ENCODE results near the gene APBA1. TPM values are rescaled to one million over a fixed set of nuclear protein-coding genes. Genes with fewer than 3 reads are reported as not detected.

APBA1 gene
- total RNA-seq, 2 experiments from 2014 or later: 0.47 to 1.4 TPM

DNA sequence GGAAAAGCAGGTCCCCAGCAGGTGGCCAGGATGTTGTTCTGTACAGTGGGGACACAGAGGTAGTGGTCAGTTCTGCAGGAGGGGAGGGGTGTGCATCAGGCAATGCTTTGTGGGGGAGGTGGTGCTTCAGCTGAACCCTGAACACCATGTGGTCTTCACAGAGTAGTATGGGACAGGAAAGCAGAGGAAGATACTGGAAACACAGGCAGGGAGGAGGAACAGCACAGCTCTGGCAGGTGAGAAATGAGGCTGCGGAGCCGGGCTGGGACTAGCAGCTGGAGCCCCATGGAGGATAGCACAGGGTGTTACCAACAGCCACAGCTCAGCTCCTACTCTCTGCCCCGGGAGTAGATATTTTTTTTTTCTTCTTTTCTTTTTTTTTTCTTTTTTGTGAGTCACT is 185.7 kb downstream of the APBA1 start:
- no peak overlapping the region for H3K27ac Mint-ChIP-seq
- H3K4me3 Mint-ChIP-seq: no peak overlapping the region
- no peaks in the 10 kb centered on the region for H3K9me3 Mint-ChIP-seq
- no peak overlapping the region for H3K27ac ChIP-seq (ENCODE audit: low read depth in 1 of 2, low read length in 2 of 2)
- ChIA-PET CTCF (no interaction called here), POLR2A (no interaction called here)
- H3K36me3 ChIP-seq (ENCODE audit: insufficient read depth, low read length): no peaks in the 10 kb centered on the region
- peaks cover 6% of the 10 kb centered on the region for H3K4me1 ChIP-seq (ENCODE audit: insufficient read depth, low read length)
- H3K4me3 ChIP-seq (ENCODE audit: low read length): no peak overlapping the region
- intact Hi-C loops (cut with DNase I, micrococcal nuclease): no loop called here
- no peaks in the 10 kb centered on the region for H3K36me3 Mint-ChIP-seq (ENCODE audit: low read depth)
- no peak for ATAC-seq (ENCODE audit: poor library complexity)
- TF ChIP-seq, protein P1, sequence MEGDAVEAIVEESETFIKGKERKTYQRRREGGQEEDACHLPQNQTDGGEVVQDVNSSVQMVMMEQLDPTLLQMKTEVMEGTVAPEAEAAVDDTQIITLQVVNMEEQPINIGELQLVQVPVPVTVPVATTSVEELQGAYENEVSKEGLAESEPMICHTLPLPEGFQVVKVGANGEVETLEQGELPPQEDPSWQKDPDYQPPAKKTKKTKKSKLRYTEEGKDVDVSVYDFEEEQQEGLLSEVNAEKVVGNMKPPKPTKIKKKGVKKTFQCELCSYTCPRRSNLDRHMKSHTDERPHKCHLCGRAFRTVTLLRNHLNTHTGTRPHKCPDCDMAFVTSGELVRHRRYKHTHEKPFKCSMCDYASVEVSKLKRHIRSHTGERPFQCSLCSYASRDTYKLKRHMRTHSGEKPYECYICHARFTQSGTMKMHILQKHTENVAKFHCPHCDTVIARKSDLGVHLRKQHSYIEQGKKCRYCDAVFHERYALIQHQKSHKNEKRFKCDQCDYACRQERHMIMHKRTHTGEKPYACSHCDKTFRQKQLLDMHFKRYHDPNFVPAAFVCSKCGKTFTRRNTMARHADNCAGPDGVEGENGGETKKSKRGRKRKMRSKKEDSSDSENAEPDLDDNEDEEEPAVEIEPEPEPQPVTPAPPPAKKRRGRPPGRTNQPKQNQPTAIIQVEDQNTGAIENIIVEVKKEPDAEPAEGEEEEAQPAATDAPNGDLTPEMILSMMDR (IDR thresholded peaks at IDR 0.05): no peak
- DNase-seq: no peak
- no peaks in the 10 kb centered on the region for H3K27me3 ChIP-seq (ENCODE audit: control insufficient read depth in 1 of 2, insufficient read depth in 2 of 2, low read length in 2 of 2)
- H3K4me1 Mint-ChIP-seq (ENCODE audit: low read depth): no peaks in the 10 kb centered on the region
- no peaks in the 10 kb centered on the region for H3K9me3 ChIP-seq (ENCODE audit: control insufficient read depth in 1 of 2, insufficient read depth in 1 of 2, low read length in 2 of 2)
- no peaks in the 10 kb centered on the region for H3K27me3 Mint-ChIP-seq

- H3K4me1 Mint-ChIP-seq (ENCODE audit: low read depth): no peaks in the 10 kb centered on the region
- Histone ChIP-seq H3K4me1 (ENCODE audit: insufficient read depth, low read length) (peaks cover 6% of the 10 kb centered on the region), H3K27ac (ENCODE audit: low read depth in 1 of 2, low read length in 2 of 2) (no peak overlapping the region), H3K4me3 (ENCODE audit: low read length) (no peak overlapping the region), H3K36me3 (ENCODE audit: insufficient read depth, low read length) (no peaks in the 10 kb centered on the region), H3K27me3 (ENCODE audit: control insufficient read depth in 1 of 2, insufficient read depth in 2 of 2, low read length in 2 of 2) (no peaks in the 10 kb centered on the region), H3K9me3 (ENCODE audit: control insufficient read depth in 1 of 2, insufficient read depth in 1 of 2, low read length in 2 of 2) (no peaks in the 10 kb centered on the region)
- no peaks in the 10 kb centered on the region for H3K27me3 Mint-ChIP-seq
- no peaks in the 10 kb centered on the region for H3K9me3 Mint-ChIP-seq
- ChIA-PET CTCF (no interaction called here), POLR2A (interaction anchor here (0.5 kb wide), 1 partner anchor 21 kb away, joined by 3 read pairs; no protein-coding TSS in a partner anchor)
- ATAC-seq (ENCODE audit: poor library complexity): peak; percentile 39
- intact Hi-C loops (cut with DNase I, micrococcal nuclease): no loop called here
- TF ChIP-seq, protein P1 (IDR thresholded peaks at IDR 0.05): no peak
- no peak overlapping the region for H3K27ac Mint-ChIP-seq
- H3K4me3 Mint-ChIP-seq: no peak overlapping the region
- no peaks in the 10 kb centered on the region for H3K36me3 Mint-ChIP-seq (ENCODE audit: low read depth)
- peak in 3 of 14 experiments; percentile 26 to 57 (median 27) for DNase-seq
Measured at GRCh38 chr9:69485466-69485865, 186.7 kb downstream of the APBA1 start.

DNA sequence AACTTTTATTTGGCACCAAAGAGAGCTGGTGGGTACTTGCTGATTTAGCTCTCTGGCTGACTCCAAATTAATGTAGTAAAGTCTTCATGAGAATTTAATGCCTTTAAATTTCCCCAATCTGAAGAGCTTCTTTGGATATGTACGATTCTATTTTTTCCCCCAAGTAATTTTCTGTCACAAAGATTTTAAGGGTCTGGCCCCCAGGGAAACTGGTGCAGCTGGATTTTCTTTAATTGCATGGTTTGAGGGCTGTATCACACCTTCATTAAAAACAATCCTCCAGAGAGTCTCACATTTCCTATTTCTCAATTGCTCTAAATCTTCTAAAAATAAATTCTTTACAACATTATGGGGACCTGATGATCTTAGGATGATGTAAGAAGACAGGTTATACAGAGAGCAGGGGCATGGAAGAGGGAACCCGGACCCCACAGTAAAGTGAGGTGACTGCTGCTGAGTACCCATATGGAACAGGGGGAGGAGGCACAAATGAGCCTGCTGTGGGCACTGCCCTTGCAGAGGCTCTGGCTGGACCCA is 188.2 kb downstream of the APBA1 start:
- H3K36me3 Mint-ChIP-seq (ENCODE audit: low read depth): no peaks in the 10 kb centered on the region
- H3K27me3 ChIP-seq (ENCODE audit: control insufficient read depth in 1 of 2, insufficient read depth in 2 of 2, low read length in 2 of 2): no peaks in the 10 kb centered on the region
- DNase-seq: no peak
- no peaks in the 10 kb centered on the region for H3K27me3 Mint-ChIP-seq
- H3K27ac ChIP-seq (ENCODE audit: low read depth in 1 of 2, low read length in 2 of 2): no peak overlapping the region
- H3K27ac Mint-ChIP-seq: no peak overlapping the region
- POLR2A ChIA-PET: interaction anchor here (0.6 kb wide), 1 partner anchor 375 kb away, joined by 3 read pairs; no protein-coding TSS in a partner anchor
- ATAC-seq (ENCODE audit: poor library complexity): no peak
- no peaks in the 10 kb centered on the region for H3K4me1 Mint-ChIP-seq (ENCODE audit: low read depth)
- H3K36me3 ChIP-seq (ENCODE audit: insufficient read depth, low read length): no peaks in the 10 kb centered on the region
- H3K4me1 ChIP-seq (ENCODE audit: insufficient read depth, low read length): peaks cover 6% of the 10 kb centered on the region
- TF ChIP-seq, protein P1 (IDR thresholded peaks at IDR 0.05): no peak
- no peaks in the 10 kb centered on the region for H3K9me3 Mint-ChIP-seq
- CTCF ChIA-PET: no interaction called here
- H3K4me3 ChIP-seq (ENCODE audit: low read length): no peak overlapping the region
- intact Hi-C loops (cut with DNase I, micrococcal nuclease): no loop called here
- no peak overlapping the region for H3K4me3 Mint-ChIP-seq
- H3K9me3 ChIP-seq (ENCODE audit: control insufficient read depth in 1 of 2, insufficient read depth in 1 of 2, low read length in 2 of 2): no peaks in the 10 kb centered on the region

Data from CD4-positive, alpha-beta T cell (primary cell).